Activated T-helper 2 cell treated with anti-CD3 and anti-CD28 coated beads, Interferon-gamma antibody, Interleukin-2, Interleukin-4, amounts not matched to agents 10 μg/mL and 5 μg/mL and 100 μg/mL, durations not matched to agents 14 hours and 24 hours and 36 hours (primary cell): Measurements from ENCODE around the gene CPTP. TPM values are rescaled to one million over a fixed set of nuclear protein-coding genes. Genes with fewer than 3 reads are reported as not detected.
A peak's percentile ranks its signal among the peaks of the same experiment; 100 is the strongest.

Experiments used
- DNase-seq: peaks from one replicate; pipeline ENCODE4 v3.0.0; 2021; ENCODE audit warnings: low spot score
- H3K27ac Mint-ChIP-seq: one replicate; pipeline ENCODE4 v1.8.0; 2021; ENCODE audit warnings: mixed read lengths
- H3K27me3 Mint-ChIP-seq: one replicate; pipeline ENCODE4 v1.8.0; 2021; ENCODE audit warnings: low read depth, mixed read lengths
- H3K36me3 Mint-ChIP-seq: one replicate; pipeline ENCODE4 v1.8.0; 2021; ENCODE audit warnings: low read depth, mixed read lengths
- H3K4me1 Mint-ChIP-seq: one replicate; pipeline ENCODE4 v1.8.0; 2021; ENCODE audit warnings: low read depth, mixed read lengths
- H3K4me3 Mint-ChIP-seq: one replicate; pipeline ENCODE4 v1.8.0; 2021; ENCODE audit warnings: low read depth, mild to moderate bottlenecking, moderate library complexity, mixed read lengths
- H3K9me3 Mint-ChIP-seq: one replicate; pipeline ENCODE4 v1.8.0; 2021; ENCODE audit warnings: mixed read lengths
- intact Hi-C: fragments of 100-400 bp; cut with micrococcal nuclease; formaldehyde crosslinking; loops from one replicate; pipeline ENCODE4 v1.15.1; 2023
- total RNA-seq: library from RNA; stranded (reverse); gene quantifications from 2 replicates; pipeline ENCODE4 v1.2.3, GENCODE V29; 2022

Gene CPTP
- total RNA-seq, 1 donor from 2014 or later, result 12.1 TPM

DNA sequence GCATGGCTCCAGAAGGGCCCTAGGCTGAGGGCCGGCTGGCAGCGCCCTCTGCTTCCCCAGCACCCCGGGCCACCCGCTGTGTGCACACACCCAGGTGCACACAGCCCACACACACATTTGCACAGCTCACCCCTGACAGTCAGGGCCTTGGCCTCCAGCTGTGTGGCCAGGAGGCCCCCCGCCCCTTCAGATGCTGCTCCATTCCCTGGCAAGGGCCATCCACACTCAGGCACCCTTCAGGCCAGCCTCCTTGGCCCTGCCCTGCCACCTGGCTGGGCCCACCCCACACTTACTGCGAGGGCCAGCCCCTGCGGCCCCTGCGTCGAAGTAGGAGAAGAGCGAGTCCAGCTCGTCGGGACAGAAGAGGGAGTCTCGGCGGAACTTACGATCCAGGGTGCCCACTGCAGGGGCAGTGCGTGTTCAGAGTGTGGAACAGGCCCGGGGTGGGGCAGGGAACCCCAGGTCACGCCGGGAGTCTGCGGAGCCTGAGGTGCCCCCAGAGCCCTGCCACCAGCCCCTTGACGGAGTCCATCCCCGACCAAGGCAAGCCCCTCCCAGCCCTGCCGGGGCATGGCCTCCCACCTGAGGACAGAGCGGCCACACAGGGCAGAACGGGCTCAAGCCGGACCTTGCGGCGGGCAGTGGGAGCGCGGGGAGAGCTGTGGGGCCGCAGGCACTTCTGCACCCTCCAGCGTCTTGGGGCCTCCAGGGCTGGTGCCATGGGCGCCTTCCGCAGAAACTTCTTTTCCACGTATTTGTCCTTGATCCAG is 29.3 kb upstream of the CPTP start:
- H3K9me3 Mint-ChIP-seq, result no peaks in the 10 kb centered on the region

GRCh38 chr1:1296070-1297061 is 28.2 kb upstream of the CPTP start:
- Mint-ChIP-seq H3K36me3 (no peaks in the 10 kb centered on the region), H3K4me3 (no peak overlapping the region), H3K27me3 (no peaks in the 10 kb centered on the region), H3K4me1 (no peaks in the 10 kb centered on the region), H3K9me3 (no peaks in the 10 kb centered on the region), H3K27ac (no peak overlapping the region)
- no peak for DNase-seq
- intact Hi-C loops, result no loop called here

More for the DNA sequence above, 29.3 kb upstream of the CPTP start:
- Mint-ChIP-seq H3K36me3 (no peaks in the 10 kb centered on the region), H3K4me1 (no peaks in the 10 kb centered on the region), H3K27me3 (no peaks in the 10 kb centered on the region), H3K27ac (no peak overlapping the region), H3K4me3 (no peak overlapping the region)
- no peak for DNase-seq
- intact Hi-C loops, result no loop called here

DNA sequence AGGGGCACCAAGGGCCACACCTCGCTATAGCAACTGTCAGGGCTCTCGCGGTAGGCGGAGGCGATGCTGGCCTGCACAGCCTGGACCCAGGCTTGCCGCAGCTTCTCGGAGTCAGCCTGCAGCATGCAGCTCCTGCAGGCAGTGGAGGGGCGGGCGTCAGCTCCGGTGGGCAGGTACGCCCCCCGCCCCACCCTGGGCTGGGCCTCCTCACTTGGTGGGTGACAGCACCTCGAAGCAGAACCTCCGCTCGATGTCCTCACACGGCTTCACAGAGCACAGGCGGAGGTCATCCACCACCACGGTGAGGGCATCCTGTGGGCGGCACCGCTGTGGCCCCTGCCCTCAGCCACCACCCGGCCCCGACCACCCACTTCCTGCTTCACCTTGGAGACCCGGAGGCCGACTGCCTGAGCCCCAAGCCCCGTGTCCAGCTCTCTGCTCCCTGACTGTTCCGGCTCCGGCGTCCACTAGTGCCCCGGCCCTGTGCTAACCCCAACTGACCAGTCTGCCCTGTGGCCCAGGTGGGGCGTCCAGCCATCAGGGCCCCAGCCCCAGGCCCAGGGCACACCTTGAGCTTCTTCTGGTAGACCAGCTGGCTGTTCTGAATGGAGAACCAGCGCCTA is 26.7 kb upstream of the CPTP start:
- Mint-ChIP-seq H3K27me3 (no peaks in the 10 kb centered on the region), H3K4me3 (no peak overlapping the region), H3K36me3 (no peaks in the 10 kb centered on the region), H3K4me1 (no peaks in the 10 kb centered on the region), H3K9me3 (no peaks in the 10 kb centered on the region), H3K27ac (no peak overlapping the region)
- intact Hi-C loops, result no loop called here
- no peak for DNase-seq

DNA sequence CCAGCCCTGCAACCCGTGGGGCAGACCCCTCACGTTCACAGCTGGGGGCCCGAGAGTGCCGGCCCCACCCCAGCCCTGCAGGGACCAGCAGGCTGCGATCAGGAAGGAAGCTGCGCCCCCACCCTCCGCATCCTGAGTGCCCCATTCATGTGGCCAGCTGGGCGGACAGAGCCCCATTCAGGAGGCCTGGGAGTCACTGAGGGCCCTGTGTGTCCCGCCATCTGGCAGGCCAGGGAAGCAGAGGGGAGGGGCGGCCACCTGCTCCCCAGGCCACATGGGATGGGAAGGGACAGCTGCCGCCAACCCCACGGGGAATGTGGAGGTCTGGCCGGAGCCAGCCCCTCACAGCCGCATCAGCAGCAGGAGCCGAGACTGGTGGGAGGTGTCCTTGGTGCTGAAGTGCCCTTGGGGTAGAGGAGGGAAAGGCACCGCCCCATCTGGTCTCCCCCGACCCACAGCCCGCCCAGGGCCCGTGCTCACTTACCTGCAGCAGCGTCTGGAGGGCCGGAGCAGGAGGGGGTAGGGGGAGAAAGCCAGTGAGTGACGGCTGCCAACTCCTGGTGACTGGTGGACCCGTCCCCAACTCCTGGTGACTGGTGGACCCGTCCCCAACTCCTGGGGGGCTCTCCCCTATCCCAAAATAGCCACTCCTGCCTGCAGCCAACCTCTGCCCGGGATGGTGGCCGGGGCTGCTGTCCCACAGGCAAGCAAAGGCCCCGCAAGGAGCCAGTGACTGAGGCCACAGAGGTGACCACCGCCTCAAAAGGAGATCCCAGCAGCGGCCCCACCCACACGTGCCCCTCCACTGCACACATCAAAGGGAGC is 25.5 kb upstream of the CPTP start:
- H3K36me3 Mint-ChIP-seq, result no peaks in the 10 kb centered on the region
- no peak overlapping the region for H3K4me3 Mint-ChIP-seq
- H3K27ac Mint-ChIP-seq, result no peak overlapping the region
- no peaks in the 10 kb centered on the region for H3K27me3 Mint-ChIP-seq
- intact Hi-C loops, result no loop called here
- H3K4me1 Mint-ChIP-seq, result no peaks in the 10 kb centered on the region
- no peak for DNase-seq
- H3K9me3 Mint-ChIP-seq, result no peaks in the 10 kb centered on the region

GRCh38 chr1:1299686-1300351 is 24.8 kb upstream of the CPTP start:
- no peaks in the 10 kb centered on the region for H3K4me1 Mint-ChIP-seq
- intact Hi-C loops, result loop anchor here (10.0 kb wide), 1 partner anchor 75 kb away; the partner anchor contains the start of gene AURKAIP1
- no peaks in the 10 kb centered on the region for H3K36me3 Mint-ChIP-seq
- H3K4me3 Mint-ChIP-seq, result no peak overlapping the region
- H3K27ac Mint-ChIP-seq, result no peak overlapping the region
- H3K27me3 Mint-ChIP-seq, result no peaks in the 10 kb centered on the region
- DNase-seq, result no peak
- H3K9me3 Mint-ChIP-seq, result no peaks in the 10 kb centered on the region

DNA sequence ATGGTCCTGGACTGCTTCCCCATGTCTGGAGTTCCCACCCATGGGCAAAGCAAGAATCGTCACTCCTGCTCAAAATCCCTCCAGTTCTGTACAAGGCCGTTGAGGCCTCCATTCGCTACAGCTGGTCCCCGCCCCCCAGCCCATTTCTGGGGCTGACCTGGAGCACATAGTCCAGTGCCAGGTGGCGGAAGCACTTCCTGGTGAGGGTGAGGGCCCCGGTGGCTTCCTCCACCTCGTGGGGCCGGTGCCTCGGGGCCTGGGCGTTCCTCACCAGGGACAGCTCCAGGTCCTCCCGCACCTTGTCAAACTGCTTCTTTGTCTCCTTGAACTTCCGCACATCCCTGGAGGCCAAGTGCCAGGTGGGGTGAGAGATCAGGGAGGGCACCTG is 24.3 kb upstream of the CPTP start:
- H3K27ac Mint-ChIP-seq, result no peak overlapping the region
- no peak overlapping the region for H3K4me3 Mint-ChIP-seq
- H3K27me3 Mint-ChIP-seq, result no peaks in the 10 kb centered on the region
- H3K36me3 Mint-ChIP-seq, result no peaks in the 10 kb centered on the region
- no peak for DNase-seq
- H3K9me3 Mint-ChIP-seq, result no peaks in the 10 kb centered on the region
- no peaks in the 10 kb centered on the region for H3K4me1 Mint-ChIP-seq
- intact Hi-C loops, result loop anchor here (10.0 kb wide), 1 partner anchor 74 kb away; the partner anchor contains the start of gene AURKAIP1

- H3K36me3 Mint-ChIP-seq, result no peaks in the 10 kb centered on the region
- H3K27me3 Mint-ChIP-seq, result no peaks in the 10 kb centered on the region
- H3K9me3 Mint-ChIP-seq, result no peaks in the 10 kb centered on the region
- no peak for DNase-seq
- intact Hi-C loops, result loop anchor here (10.0 kb wide), 1 partner anchor 73 kb away; the partner anchor contains the start of gene AURKAIP1
- H3K27ac Mint-ChIP-seq, result no peak overlapping the region
- no peak overlapping the region for H3K4me3 Mint-ChIP-seq
- peaks cover 10% of the 10 kb centered on the region for H3K4me1 Mint-ChIP-seq
Observed at GRCh38 chr1:1302006-1302430, 22.6 kb upstream of the CPTP start.

DNA sequence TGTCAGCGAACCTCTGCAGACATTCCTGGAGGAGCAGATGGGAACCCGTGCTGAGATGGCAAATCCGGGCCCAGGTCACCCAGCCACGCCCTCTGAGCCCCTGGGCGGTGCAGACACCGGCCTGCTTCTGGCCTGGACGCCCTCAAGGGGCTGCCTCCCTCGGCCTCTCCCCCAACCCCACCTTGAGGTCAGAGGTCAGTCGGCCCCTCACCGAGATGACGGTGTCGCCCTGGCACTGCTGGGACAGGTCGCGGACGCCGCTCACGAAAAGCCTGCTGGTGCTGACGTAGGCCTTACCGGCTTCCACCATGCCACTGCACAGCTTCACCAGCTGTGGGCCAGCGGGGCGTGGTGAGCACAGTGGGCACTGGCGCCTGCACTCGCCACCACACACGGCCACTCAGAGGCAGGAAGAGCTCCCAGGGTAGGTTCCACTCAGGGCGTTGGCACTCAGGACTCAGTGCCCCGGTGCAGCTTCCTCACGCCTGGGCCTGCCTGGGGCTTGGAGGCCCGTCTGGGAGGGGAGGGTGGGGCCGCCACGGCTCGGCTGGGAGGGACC is 21.6 kb upstream of the CPTP start:
- Mint-ChIP-seq H3K27me3 (no peaks in the 10 kb centered on the region), H3K36me3 (no peaks in the 10 kb centered on the region), H3K4me3 (no peak overlapping the region), H3K9me3 (no peaks in the 10 kb centered on the region), H3K4me1 (peaks cover 10% of the 10 kb centered on the region), H3K27ac (no peak overlapping the region)
- no peak for DNase-seq
- intact Hi-C loops, result loop anchor here (10.0 kb wide), 1 partner anchor 72 kb away; the partner anchor contains the start of gene AURKAIP1

DNA sequence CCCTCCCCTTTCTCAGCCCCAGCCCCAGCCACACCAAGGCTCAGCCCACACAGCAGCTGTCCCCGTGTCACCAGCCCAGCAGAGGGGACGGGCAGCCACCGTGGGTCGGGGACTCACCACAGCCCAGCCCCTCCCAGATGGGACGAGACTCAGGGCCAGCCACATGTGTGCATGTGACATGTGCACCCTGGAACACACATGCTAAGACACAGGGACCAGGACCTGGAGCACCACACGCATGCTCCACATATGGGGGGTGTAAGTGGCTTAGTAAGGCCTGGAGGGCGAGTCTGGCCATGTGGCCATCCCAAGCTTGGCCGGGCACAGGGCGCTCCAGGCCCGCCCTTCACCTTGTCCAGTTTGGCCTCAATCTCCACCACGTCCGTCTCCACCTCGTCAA is 20.9 kb upstream of the CPTP start:
- no peaks in the 10 kb centered on the region for H3K27me3 Mint-ChIP-seq
- no peak overlapping the region for H3K4me3 Mint-ChIP-seq
- peaks cover 10% of the 10 kb centered on the region for H3K4me1 Mint-ChIP-seq

GRCh38 chr1:1304331-1305299 is 20.0 kb upstream of the CPTP start:
- DNase-seq, result no peak
- Mint-ChIP-seq H3K4me1 (peaks cover 10% of the 10 kb centered on the region), H3K27me3 (no peaks in the 10 kb centered on the region), H3K36me3 (no peaks in the 10 kb centered on the region), H3K27ac (no peak overlapping the region), H3K9me3 (no peaks in the 10 kb centered on the region), H3K4me3 (peak overlapping the region; percentile 84)
- intact Hi-C loops, result loop anchor here (5.0 to 10.0 kb wide), 2 partner anchors 70 to 187 kb away; partner anchors contain the start of genes AURKAIP1 and C1orf159

More for the DNA sequence above, 20.9 kb upstream of the CPTP start:
- no peaks in the 10 kb centered on the region for H3K36me3 Mint-ChIP-seq
- intact Hi-C loops, result loop anchor here (10.0 kb wide), 1 partner anchor 71 kb away; the partner anchor contains the start of gene AURKAIP1
- no peak overlapping the region for H3K27ac Mint-ChIP-seq
- no peaks in the 10 kb centered on the region for H3K9me3 Mint-ChIP-seq
- DNase-seq, result no peak
